ACC112 (cell line): ENCODE measurements around the gene PTPRG.

Source experiments
- H2AFZ ChIP-seq: fragments of 200-600 bp; sonication (generic); one replicate; pipeline ENCODE4 v1.6.0; 2017; ENCODE audit warnings: antibody characterized with exemption, low read length; ENCODE audit not compliant: unreplicated experiment
- H3K27ac ChIP-seq: fragments of 200-600 bp; sonication (generic); 2 replicates; pipeline ENCODE4 v1.5.1; 2014; ENCODE audit warnings: low read depth, mild to moderate bottlenecking, antibody characterized with exemption, low read length, moderate library complexity
- H3K27me3 ChIP-seq: fragments of 200-600 bp; sonication (generic); 2 replicates; pipeline ENCODE4 v1.6.1; 2014; ENCODE audit warnings: mild to moderate bottlenecking, antibody characterized with exemption, low read length, moderate library complexity, mixed read lengths; ENCODE audit not compliant: insufficient read depth
- H3K36me3 ChIP-seq: fragments of 200-600 bp; sonication (generic); 2 replicates; pipeline ENCODE4 v1.6.1; 2016; ENCODE audit warnings: mild to moderate bottlenecking, antibody characterized with exemption, low read length, moderate library complexity, mixed read lengths; ENCODE audit not compliant: insufficient read depth
- H3K4me1 ChIP-seq: fragments of 200-600 bp; sonication (generic); one replicate; pipeline ENCODE4 v1.6.1; 2016; ENCODE audit warnings: low read length, mixed read lengths; ENCODE audit not compliant: insufficient read depth, unreplicated experiment, control insufficient read depth
- H3K4me3 ChIP-seq: fragments of 200-600 bp; sonication (generic); 2 replicates; pipeline ENCODE4 v1.5.1; 2014; ENCODE audit warnings: mild to moderate bottlenecking, low read depth, low read length
- H3K79me2 ChIP-seq: fragments of 200-600 bp; sonication (generic); one replicate; pipeline ENCODE4 v1.6.0; 2016; ENCODE audit warnings: low read length; ENCODE audit not compliant: control insufficient read depth, unreplicated experiment, insufficient read depth

The PTPRG gene

GRCh38 chr3:62039586-62039985 lies 478.2 kb downstream of the PTPRG start:
- H3K4me3 ChIP-seq: no peak overlapping the region
- H3K27me3 ChIP-seq: no peaks in the 10 kb centered on the region
- H2AFZ ChIP-seq: no peak overlapping the region
- no peaks in the 10 kb centered on the region for H3K79me2 ChIP-seq
- no peak overlapping the region for H3K27ac ChIP-seq
- H3K36me3 ChIP-seq: no peaks in the 10 kb centered on the region
- no peaks in the 10 kb centered on the region for H3K4me1 ChIP-seq

- Histone ChIP-seq H3K36me3 (no peaks in the 10 kb centered on the region), H3K4me1 (no peaks in the 10 kb centered on the region), H2AFZ (no peak overlapping the region), H3K27me3 (no peaks in the 10 kb centered on the region), H3K4me3 (no peak overlapping the region), H3K27ac (no peak overlapping the region), H3K79me2 (no peaks in the 10 kb centered on the region)
Observed at GRCh38 chr3:62041681-62042080, 480.3 kb downstream of the PTPRG start.

- no peak overlapping the region for H2AFZ ChIP-seq
- no peaks in the 10 kb centered on the region for H3K79me2 ChIP-seq
- H3K27ac ChIP-seq: no peak overlapping the region
- H3K4me1 ChIP-seq: no peaks in the 10 kb centered on the region
- no peaks in the 10 kb centered on the region for H3K27me3 ChIP-seq
- no peaks in the 10 kb centered on the region for H3K36me3 ChIP-seq
- H3K4me3 ChIP-seq: no peak overlapping the region
Observed at GRCh38 chr3:62044874-62045411, 483.6 kb downstream of the PTPRG start.

DNA sequence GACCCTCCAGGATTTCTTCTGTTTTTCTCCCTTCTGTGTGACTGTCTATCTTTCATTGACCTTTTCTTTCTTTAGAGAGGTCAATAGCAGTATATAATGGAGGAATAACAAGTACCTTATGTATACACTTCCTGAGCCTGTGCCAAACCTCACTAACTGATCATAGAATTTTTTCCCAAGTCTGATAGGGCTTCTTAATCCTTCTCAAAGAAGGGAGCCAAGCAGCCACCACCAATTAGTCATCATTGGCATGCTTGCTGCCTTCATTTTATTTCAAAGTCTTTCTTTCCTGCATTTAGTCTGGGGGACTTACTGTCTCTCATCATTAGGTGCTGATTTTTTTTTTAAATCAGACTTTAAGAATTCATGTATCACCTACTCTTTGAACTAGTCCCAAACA lies 485.0 kb downstream of the PTPRG start:
- Histone ChIP-seq H3K27me3 (no peaks in the 10 kb centered on the region), H3K27ac (no peak overlapping the region), H3K79me2 (no peaks in the 10 kb centered on the region), H3K36me3 (no peaks in the 10 kb centered on the region), H2AFZ (no peak overlapping the region), H3K4me3 (no peak overlapping the region), H3K4me1 (no peaks in the 10 kb centered on the region)

DNA sequence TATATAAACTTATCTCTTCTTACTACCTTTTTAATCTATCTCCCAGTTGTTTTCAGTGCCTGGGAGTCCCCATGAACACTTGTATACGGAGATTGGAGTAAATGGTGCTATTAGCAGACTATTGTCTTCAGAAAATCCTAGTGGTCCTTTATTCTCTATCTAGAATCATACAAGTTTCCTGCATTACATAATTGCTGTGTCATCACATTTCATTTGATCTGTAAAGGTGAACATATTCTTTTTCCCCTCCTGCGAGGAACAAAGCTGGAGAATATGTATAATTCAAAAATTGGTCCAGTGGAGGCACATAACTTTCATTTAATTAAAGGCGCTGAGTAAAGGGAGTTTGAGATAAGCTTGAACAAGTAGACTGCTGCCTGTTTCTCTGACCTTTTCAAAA lies 487.2 kb downstream of the PTPRG start:
- Histone ChIP-seq H3K27ac (no peak overlapping the region), H3K27me3 (no peaks in the 10 kb centered on the region), H2AFZ (no peak overlapping the region), H3K79me2 (no peaks in the 10 kb centered on the region), H3K36me3 (no peaks in the 10 kb centered on the region), H3K4me1 (no peaks in the 10 kb centered on the region), H3K4me3 (no peak overlapping the region)

DNA sequence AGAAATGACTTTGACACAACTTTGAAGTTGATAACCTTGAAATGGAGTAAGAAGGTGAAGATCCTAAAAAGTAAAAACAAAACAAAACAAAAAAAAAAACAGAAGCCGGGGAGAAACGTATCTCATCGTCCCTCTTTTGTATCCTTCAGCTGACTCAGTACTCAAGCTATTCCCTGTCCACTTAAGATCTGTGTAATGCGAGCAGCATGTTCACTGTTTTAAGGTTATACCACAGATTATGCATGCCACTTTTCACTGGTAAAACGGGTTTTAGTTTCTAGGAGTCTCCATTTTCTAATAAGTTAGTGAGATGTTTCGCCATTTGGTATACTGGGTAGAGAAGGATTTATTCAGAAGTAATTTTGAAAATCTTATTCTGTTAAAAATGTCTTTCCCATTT lies 487.7 kb downstream of the PTPRG start:
- Histone ChIP-seq H3K27ac (no peak overlapping the region), H2AFZ (no peak overlapping the region), H3K79me2 (no peaks in the 10 kb centered on the region), H3K4me1 (no peaks in the 10 kb centered on the region), H3K27me3 (no peaks in the 10 kb centered on the region), H3K4me3 (no peak overlapping the region), H3K36me3 (no peaks in the 10 kb centered on the region)

DNA sequence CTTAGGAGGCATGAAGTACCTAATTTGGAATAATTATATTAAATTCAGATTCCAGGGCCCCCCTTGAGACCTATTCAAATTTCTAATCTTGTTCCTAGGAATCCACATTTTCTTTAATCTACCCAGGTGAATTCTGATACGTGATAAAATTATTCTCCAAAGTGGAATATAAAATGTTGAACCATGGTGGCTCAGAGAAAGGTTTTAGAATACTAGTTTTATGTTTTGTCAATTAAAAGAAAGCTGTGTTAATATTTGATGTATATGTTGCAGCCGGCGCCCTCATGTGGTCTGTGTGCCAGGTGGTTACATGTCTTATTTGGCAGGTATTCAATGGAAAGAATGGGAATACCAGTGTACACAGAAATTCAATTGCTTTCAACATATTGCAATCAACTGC lies 490.1 kb downstream of the PTPRG start:
- no peak overlapping the region for H3K4me3 ChIP-seq
- H3K36me3 ChIP-seq: no peaks in the 10 kb centered on the region
- H2AFZ ChIP-seq: no peak overlapping the region
- H3K27me3 ChIP-seq: no peaks in the 10 kb centered on the region
- H3K4me1 ChIP-seq: no peaks in the 10 kb centered on the region
- H3K27ac ChIP-seq: no peak overlapping the region
- H3K79me2 ChIP-seq: no peaks in the 10 kb centered on the region

- no peak overlapping the region for H3K4me3 ChIP-seq
- no peaks in the 10 kb centered on the region for H3K79me2 ChIP-seq
- H3K27me3 ChIP-seq: no peaks in the 10 kb centered on the region
Observed at GRCh38 chr3:62052331-62052730, 491.0 kb downstream of the PTPRG start.

GRCh38 chr3:62056658-62057057 lies 495.3 kb downstream of the PTPRG start:
- Histone ChIP-seq H3K27ac (no peak overlapping the region), H3K27me3 (no peaks in the 10 kb centered on the region), H3K36me3 (no peaks in the 10 kb centered on the region), H3K79me2 (no peaks in the 10 kb centered on the region), H3K4me1 (no peaks in the 10 kb centered on the region), H3K4me3 (no peak overlapping the region), H2AFZ (no peak overlapping the region)

More at GRCh38 chr3:62052331-62052730, 491.0 kb downstream of the PTPRG start:
- Histone ChIP-seq H3K27ac (no peak overlapping the region), H2AFZ (no peak overlapping the region), H3K36me3 (no peaks in the 10 kb centered on the region), H3K4me1 (no peaks in the 10 kb centered on the region)

GRCh38 chr3:62057339-62058047 lies 496.1 kb downstream of the PTPRG start:
- Histone ChIP-seq H3K4me1 (no peaks in the 10 kb centered on the region), H3K27ac (no peak overlapping the region), H3K27me3 (no peaks in the 10 kb centered on the region), H3K4me3 (no peak overlapping the region), H3K36me3 (no peaks in the 10 kb centered on the region), H2AFZ (no peak overlapping the region), H3K79me2 (no peaks in the 10 kb centered on the region)

- Histone ChIP-seq H3K36me3 (no peaks in the 10 kb centered on the region), H3K27me3 (no peaks in the 10 kb centered on the region), H3K27ac (no peak overlapping the region), H3K4me1 (no peaks in the 10 kb centered on the region), H3K79me2 (no peaks in the 10 kb centered on the region), H2AFZ (no peak overlapping the region), H3K4me3 (no peak overlapping the region)
Observed at GRCh38 chr3:62065985-62066693, 504.8 kb downstream of the PTPRG start.
